ENCODE results near the gene CLASP1.
"Not testable (repeated sequence)": the region's sequence is repeated elsewhere in the genome, so short reads cannot be mapped to it uniquely, and the experiment has no call there.

The CLASP1 gene

GRCh38 chr2:121648206-121649148 lies 785 bp downstream of the CLASP1 start:
- Mint-ChIP-seq H3K27me3 (no peaks in the 10 kb centered on the region), H3K36me3 (ENCODE audit: low read depth) (peaks cover 29% of the 10 kb centered on the region), H3K27ac (peak overlapping the region; percentile 99), H3K4me3 (peak overlapping the region; percentile 89), H3K9me3 (no peaks in the 10 kb centered on the region), H3K4me1 (ENCODE audit: low read depth) (peaks cover 61% of the 10 kb centered on the region)
- intact Hi-C loops (cut with micrococcal nuclease), result loop anchor here (1.0 to 5.0 kb wide), 4 partner anchors 36 to 118 kb away; partner anchors contain the start of genes NIFK and RNU4ATAC

GRCh38 chr2:121647396-121647795 lies 1.9 kb downstream of the CLASP1 start:
- intact Hi-C loops (cut with micrococcal nuclease), result loop anchor here (5.0 kb wide), 1 partner anchor 35 kb away; no protein-coding TSS in a partner anchor
- Mint-ChIP-seq H3K36me3 (ENCODE audit: low read depth) (peaks cover 29% of the 10 kb centered on the region), H3K9me3 (no peaks in the 10 kb centered on the region), H3K4me3 (peak overlapping the region; percentile 2), H3K27me3 (no peaks in the 10 kb centered on the region), H3K4me1 (ENCODE audit: low read depth) (peaks cover 58% of the 10 kb centered on the region), H3K27ac (no peak overlapping the region)

- intact Hi-C loops (cut with micrococcal nuclease), result loop anchor here (5.0 kb wide), 1 partner anchor 32 kb away; no protein-coding TSS in a partner anchor
- H3K27me3 Mint-ChIP-seq, result no peaks in the 10 kb centered on the region
- H3K9me3 Mint-ChIP-seq, result no peaks in the 10 kb centered on the region
- H3K27ac Mint-ChIP-seq, result no peak overlapping the region
- peaks cover 31% of the 10 kb centered on the region for H3K36me3 Mint-ChIP-seq (ENCODE audit: low read depth)
- no peak overlapping the region for H3K4me3 Mint-ChIP-seq
- H3K4me1 Mint-ChIP-seq (ENCODE audit: low read depth), result peaks cover 36% of the 10 kb centered on the region
These were observed 4.5 kb downstream of the CLASP1 start for GRCh38 chr2:121644715-121645114.

GRCh38 chr2:121643877-121644276 lies 5.4 kb downstream of the CLASP1 start:
- Mint-ChIP-seq H3K27me3 (no peaks in the 10 kb centered on the region), H3K4me1 (ENCODE audit: low read depth) (peaks cover 36% of the 10 kb centered on the region), H3K27ac (no peak overlapping the region), H3K4me3 (no peak overlapping the region), H3K36me3 (ENCODE audit: low read depth) (peaks cover 32% of the 10 kb centered on the region), H3K9me3 (no peaks in the 10 kb centered on the region)
- intact Hi-C loops (cut with micrococcal nuclease), result no loop called here

GRCh38 chr2:121640380-121641316 lies 8.6 kb downstream of the CLASP1 start:
- Mint-ChIP-seq H3K27ac (no peak overlapping the region), H3K36me3 (ENCODE audit: low read depth) (peaks cover 29% of the 10 kb centered on the region), H3K9me3 (no peaks in the 10 kb centered on the region), H3K4me3 (no peak overlapping the region), H3K4me1 (ENCODE audit: low read depth) (peaks cover 27% of the 10 kb centered on the region), H3K27me3 (no peaks in the 10 kb centered on the region)
- intact Hi-C loops (cut with micrococcal nuclease), result no loop called here

- H3K27me3 Mint-ChIP-seq; H3K9me3 Mint-ChIP-seq; H3K27ac Mint-ChIP-seq; intact Hi-C loops (cut with micrococcal nuclease); H3K4me3 Mint-ChIP-seq: not testable (repeated sequence)
- peaks cover 26% of the 10 kb centered on the region for H3K4me1 Mint-ChIP-seq (ENCODE audit: low read depth)
- H3K36me3 Mint-ChIP-seq (ENCODE audit: low read depth), result peaks cover 33% of the 10 kb centered on the region
These were observed 9.4 kb downstream of the CLASP1 start for GRCh38 chr2:121639846-121640245.

GRCh38 chr2:121638333-121638732 lies 10.9 kb downstream of the CLASP1 start:
- peaks cover 41% of the 10 kb centered on the region for H3K36me3 Mint-ChIP-seq (ENCODE audit: low read depth)
- no peak overlapping the region for H3K4me3 Mint-ChIP-seq
- H3K9me3 Mint-ChIP-seq, result no peaks in the 10 kb centered on the region
- intact Hi-C loops (cut with micrococcal nuclease), result no loop called here
- H3K27me3 Mint-ChIP-seq, result no peaks in the 10 kb centered on the region
- peaks cover 31% of the 10 kb centered on the region for H3K4me1 Mint-ChIP-seq (ENCODE audit: low read depth)
- H3K27ac Mint-ChIP-seq, result no peak overlapping the region

GRCh38 chr2:121635371-121635770 lies 13.9 kb downstream of the CLASP1 start:
- intact Hi-C loops (cut with micrococcal nuclease), result no loop called here
- Mint-ChIP-seq H3K36me3 (ENCODE audit: low read depth) (peaks cover 37% of the 10 kb centered on the region), H3K4me1 (ENCODE audit: low read depth) (peaks cover 37% of the 10 kb centered on the region), H3K4me3 (no peak overlapping the region), H3K27me3 (no peaks in the 10 kb centered on the region), H3K9me3 (no peaks in the 10 kb centered on the region), H3K27ac (no peak overlapping the region)

GRCh38 chr2:121634354-121635307 lies 14.6 kb downstream of the CLASP1 start:
- Mint-ChIP-seq H3K4me1 (ENCODE audit: low read depth) (peaks cover 43% of the 10 kb centered on the region), H3K9me3 (no peaks in the 10 kb centered on the region), H3K36me3 (ENCODE audit: low read depth) (peaks cover 33% of the 10 kb centered on the region), H3K27me3 (no peaks in the 10 kb centered on the region), H3K4me3 (no peak overlapping the region), H3K27ac (peak overlapping the region; percentile 28)
- intact Hi-C loops (cut with micrococcal nuclease), result no loop called here

GRCh38 chr2:121633463-121633862 lies 15.8 kb downstream of the CLASP1 start:
- no peaks in the 10 kb centered on the region for H3K9me3 Mint-ChIP-seq
- intact Hi-C loops (cut with micrococcal nuclease), result no loop called here
- no peak overlapping the region for H3K4me3 Mint-ChIP-seq
- no peaks in the 10 kb centered on the region for H3K27me3 Mint-ChIP-seq
- no peak overlapping the region for H3K27ac Mint-ChIP-seq
- peaks cover 25% of the 10 kb centered on the region for H3K36me3 Mint-ChIP-seq (ENCODE audit: low read depth)
- H3K4me1 Mint-ChIP-seq (ENCODE audit: low read depth), result peaks cover 42% of the 10 kb centered on the region

- H3K9me3 Mint-ChIP-seq, result peaks cover 10% of the 10 kb centered on the region
- no peak overlapping the region for H3K27ac Mint-ChIP-seq
- intact Hi-C loops (cut with micrococcal nuclease), result no loop called here
- peaks cover 27% of the 10 kb centered on the region for H3K36me3 Mint-ChIP-seq (ENCODE audit: low read depth)
- no peaks in the 10 kb centered on the region for H3K27me3 Mint-ChIP-seq
- peaks cover 23% of the 10 kb centered on the region for H3K4me1 Mint-ChIP-seq (ENCODE audit: low read depth)
- no peak overlapping the region for H3K4me3 Mint-ChIP-seq
These were observed 21.7 kb downstream of the CLASP1 start for GRCh38 chr2:121627525-121628050.

GRCh38 chr2:121626777-121627524 lies 22.3 kb downstream of the CLASP1 start:
- Mint-ChIP-seq H3K36me3 (ENCODE audit: low read depth) (peaks cover 27% of the 10 kb centered on the region), H3K27ac (no peak overlapping the region), H3K9me3 (peaks cover 10% of the 10 kb centered on the region), H3K4me3 (no peak overlapping the region), H3K27me3 (no peaks in the 10 kb centered on the region), H3K4me1 (ENCODE audit: low read depth) (peaks cover 20% of the 10 kb centered on the region)
- intact Hi-C loops (cut with micrococcal nuclease), result no loop called here

Data from dendritic cell treated with granulocyte-macrophage colony-stimulating factor and Interleukin-4, amounts not matched to agents 40 ng/mL and 50 ng/mL, for 4 days (primary cell).